H1 (cell line): ENCODE data around the gene RAD54L. TPM values are rescaled to one million over a fixed set of nuclear protein-coding genes. Genes with fewer than 3 reads are reported as not detected.

Experiments
- CTCF ChIA-PET: fragments of 300-600 bp; sonication (Branson Sonifier 250); formaldehyde crosslinking; loops from one replicate; lab custom pipeline; 2021; ENCODE audit not compliant: partially characterized antibody; lab: Charles Lee
- POLR2A ChIA-PET: fragments of 300-600 bp; sonication (Branson Sonifier 250); formaldehyde crosslinking; loops from one replicate; lab custom pipeline; 2021; ENCODE audit warnings: inconsistent platforms; ENCODE audit not compliant: partially characterized antibody; lab: Charles Lee
- DNase-seq, 2 experiments: peaks; one replicate each; pipeline versions ENCODE4 v3.0.0 to v3.0.0-alpha.2; 2010 to 2022; ENCODE audit warnings: low spot score in 2 of 2, low read depth in 1 of 2, mixed read lengths in 1 of 2
- FAIRE-seq: peaks from 2 replicates; lab custom pipeline; 2011; peaks lifted over from hg19 to GRCh38; lab: Jason Lieb, UNC
- H2AFZ ChIP-seq: 2 replicates; pipeline ENCODE4 v1.8.1; 2012; ENCODE audit warnings: low read length, inconsistent platforms
- H2AK5ac ChIP-seq: 2 replicates; pipeline ENCODE4 v1.6.1; 2013; ENCODE audit warnings: low read depth, low read length
- H2BK120ac ChIP-seq: replicated peaks from 2 replicates; pipeline ENCODE3; 2013; ENCODE audit warnings: low read depth, low read length, inconsistent platforms
- H2BK12ac ChIP-seq: 2 replicates; pipeline ENCODE4 v1.6.1; 2013; ENCODE audit warnings: low read depth, low read length
- H2BK15ac ChIP-seq: 2 replicates; pipeline ENCODE4 v1.6.1; 2013; ENCODE audit warnings: low read length
- H2BK20ac ChIP-seq: 2 replicates; pipeline ENCODE4 v1.6.1; 2013; ENCODE audit warnings: low read length
- H2BK5ac ChIP-seq: 2 replicates; pipeline ENCODE4 v1.6.1; 2013; ENCODE audit warnings: low read depth, low read length
- H3K14ac ChIP-seq: 2 replicates; pipeline ENCODE4 v1.6.1; 2013; ENCODE audit warnings: inconsistent platforms; ENCODE audit not compliant: insufficient read length
- H3K18ac ChIP-seq: 2 replicates; pipeline ENCODE4 v1.6.1; 2013; ENCODE audit warnings: low read length; ENCODE audit errors: extremely low read depth
- H3K23ac ChIP-seq: 2 replicates; pipeline ENCODE4 v1.6.1; 2013; ENCODE audit warnings: inconsistent platforms; ENCODE audit not compliant: insufficient read length
- H3K23me2 ChIP-seq: 2 replicates; pipeline ENCODE4 v1.6.1; 2013; ENCODE audit warnings: low read depth, low read length
- H3K27ac ChIP-seq: 2 replicates; pipeline ENCODE4 v1.6.1; 2011; ENCODE audit warnings: low read depth, low read length, inconsistent platforms
- H3K27me3 ChIP-seq, 4 experiments: replicated peaks in 1 of 4; 1 replicate in 1 of 4; 2 replicates in 3 of 4; pipeline versions ENCODE4 v1.6.1 to v1.8.1; 2011 to 2013; ENCODE audit warnings: low read length in 3 of 4, mild to moderate bottlenecking in 3 of 4, inconsistent platforms in 2 of 4, mixed read lengths in 2 of 4, moderate library complexity in 1 of 4; ENCODE audit not compliant: control insufficient read depth in 3 of 4, insufficient read depth in 3 of 4; ENCODE audit errors: extremely low read depth in 1 of 4
- H3K36me3 ChIP-seq, 4 experiments: 2 replicates each; pipeline versions ENCODE4 v1.6.1 to v1.8.1; 2011 to 2013; ENCODE audit warnings: mild to moderate bottlenecking in 4 of 4, low read length in 3 of 4, moderate library complexity in 2 of 4, control low read depth in 1 of 4, inconsistent platforms in 1 of 4; ENCODE audit not compliant: insufficient read depth in 4 of 4, control insufficient read depth in 2 of 4
- H3K4ac ChIP-seq: replicated peaks from 2 replicates; pipeline ENCODE3; 2013; ENCODE audit warnings: low read length, low read depth, mixed read lengths, inconsistent platforms; ENCODE audit not compliant: insufficient read length
- H3K4me1 ChIP-seq, 4 experiments: replicated peaks in 1 of 4; 1 replicate in 1 of 4; 2 replicates in 3 of 4; pipeline versions ENCODE4 v1.6.1 to v1.8.1; 2011 to 2013; ENCODE audit warnings: low read length in 3 of 4, inconsistent platforms in 2 of 4, mixed read lengths in 1 of 4; ENCODE audit not compliant: insufficient read depth in 4 of 4, control insufficient read depth in 3 of 4
- H3K4me2 ChIP-seq, 2 experiments: 2 replicates each; pipeline versions ENCODE4 v1.6.1 to v1.8.1; 2011 to 2013; ENCODE audit warnings: low read depth in 2 of 2, low read length in 2 of 2, control low read depth in 1 of 2, inconsistent platforms in 1 of 2, mild to moderate bottlenecking in 1 of 2; ENCODE audit not compliant: insufficient read depth in 1 of 2
- H3K4me3 ChIP-seq, 4 experiments: fragments of 200-600, 300-600 bp in 1 of 4; sonication (generic), shearing (Covaris generic), sonication (Bioruptor Twin) in 1 of 4; 2 replicates each; pipeline versions ENCODE4 v1.5.1 to v1.8.1; 2011 to 2016; ENCODE audit warnings: low read length in 4 of 4, low read depth in 3 of 4, control low read depth in 2 of 4, inconsistent platforms in 2 of 4, mild to moderate bottlenecking in 2 of 4, mixed read lengths in 1 of 4, moderate library complexity in 1 of 4; ENCODE audit not compliant: insufficient read depth in 2 of 4; ENCODE audit errors: extremely low read depth in 1 of 4
- H3K56ac ChIP-seq: replicated peaks from 2 replicates; pipeline ENCODE3; 2013; ENCODE audit warnings: low read depth, mild to moderate bottlenecking, mixed read lengths, low read length, inconsistent platforms; ENCODE audit not compliant: insufficient read length
- H3K79me1 ChIP-seq: 2 replicates; pipeline ENCODE4 v1.6.1; 2013; ENCODE audit warnings: low read depth, low read length, control low read depth
- H3K79me2 ChIP-seq, 2 experiments: 2 replicates each; pipeline versions ENCODE4 v1.6.1 to v1.8.1; 2012 to 2013; ENCODE audit warnings: low read length in 2 of 2, mild to moderate bottlenecking in 2 of 2, inconsistent platforms in 1 of 2; ENCODE audit not compliant: insufficient read depth in 2 of 2, control insufficient read depth in 1 of 2
- H3K9ac ChIP-seq, 4 experiments: replicated peaks in 1 of 4; 1 replicate in 1 of 4; 2 replicates in 3 of 4; pipeline versions ENCODE4 v1.6.1 to v1.8.1; 2011 to 2013; ENCODE audit warnings: low read depth in 3 of 4, low read length in 3 of 4, control low read depth in 2 of 4, mild to moderate bottlenecking in 2 of 4, moderate library complexity in 2 of 4, inconsistent platforms in 1 of 4; ENCODE audit errors: extremely low read depth in 1 of 4
- H3K9me3 ChIP-seq, 2 experiments: 2 replicates each; pipeline versions ENCODE4 v1.6.1 to v1.8.1; 2012 to 2013; ENCODE audit warnings: mild to moderate bottlenecking in 2 of 2, moderate library complexity in 2 of 2, control low read depth in 1 of 2, inconsistent platforms in 1 of 2, low read depth in 1 of 2, low read length in 1 of 2, mixed read lengths in 1 of 2; ENCODE audit not compliant: insufficient read depth in 2 of 2
- H4K20me1 ChIP-seq, 2 experiments: replicated peaks in 1 of 2; 2 replicates each; pipeline versions ENCODE3 to v1.8.1; 2011 to 2013; ENCODE audit warnings: inconsistent platforms in 2 of 2, low read length in 2 of 2, mild to moderate bottlenecking in 1 of 2; ENCODE audit not compliant: insufficient read depth in 2 of 2, control insufficient read depth in 1 of 2
- H4K5ac ChIP-seq: 2 replicates; pipeline ENCODE4 v1.6.1; 2013; ENCODE audit warnings: low read length, low read depth, mixed read lengths, inconsistent platforms; ENCODE audit not compliant: insufficient read length
- H4K8ac ChIP-seq: 2 replicates; pipeline ENCODE4 v1.8.0; 2013; ENCODE audit warnings: mild to moderate bottlenecking, moderate library complexity, low read length, inconsistent platforms; ENCODE audit not compliant: insufficient read depth; ENCODE audit errors: extremely low read depth
- H4K91ac ChIP-seq: replicated peaks from 2 replicates; pipeline ENCODE3; 2013; ENCODE audit warnings: low read length, mixed read lengths, inconsistent platforms; ENCODE audit not compliant: insufficient read length
- POLR2A ChIP-seq, 2 experiments: IDR thresholded peaks; 1 replicate in 1 of 2; 2 replicates in 1 of 2; pipeline ENCODE4 v1.6.1; 2011; ENCODE audit warnings: low read depth in 2 of 2, low read length in 2 of 2, mild to moderate bottlenecking in 2 of 2; ENCODE audit errors: control extremely low read depth in 1 of 2
- SP1 ChIP-seq: IDR thresholded peaks from 2 replicates; pipeline ENCODE4 v1.6.1; 2011; ENCODE audit warnings: low read depth, low read length
- WGBS, 2 experiments: shearing (Covaris generic) in 1 of 2; methylation state at CpG; one replicate each; pipeline versions ENCODE4 v1.1.6 to v1.1.7; 2013 to 2015; ENCODE audit warnings: low lambda C conversion rate in 2 of 2, mixed read lengths in 2 of 2, inconsistent platforms in 1 of 2, low coverage in 1 of 2, missing lambda C conversion rate in 1 of 2; ENCODE audit not compliant: insufficient replicate concordance in 2 of 2, insufficient coverage in 1 of 2, insufficient read length in 1 of 2; ENCODE audit errors: extremely low coverage in 1 of 2, missing lambda C conversion rate in 1 of 2; 5-methylcytosine and 5-hydroxymethylcytosine counted together
- polyA plus RNA-seq, 7 experiments: library from polyadenylated mRNA; depleted of rRNA in 3 of 7; stranded (reverse) in 5 of 7; unstranded in 2 of 7; fragments of >200 nt in 5 of 7; fragments of 200-250 nt in 2 of 7; gene quantifications; 1 replicate in 5 of 7; 2 replicates in 1 of 7; 4 replicates in 1 of 7; pipeline versions ENCODE4 v1.2.1 to v1.2.3, GENCODE V29; 2011 to 2013; ENCODE audit warnings: missing spikeins in 2 of 7, mixed read lengths in 2 of 7
- total RNA-seq: library from RNA; stranded (reverse); fragmentation: NEBNext Ultra II Directional; extraction: Animal tissue kit (Norgen Biotek cat#: 25700); gene quantifications from 2 replicates; pipeline ENCODE4 v1.2.1, GENCODE V29; 2021

The RAD54L gene
- total and polyA plus RNA-seq, 2 of the 8 experiments (the other 6 are each of a cell fraction or from before 2014, with no cell fraction given) = 43.5 to 50.3 TPM

DNA sequence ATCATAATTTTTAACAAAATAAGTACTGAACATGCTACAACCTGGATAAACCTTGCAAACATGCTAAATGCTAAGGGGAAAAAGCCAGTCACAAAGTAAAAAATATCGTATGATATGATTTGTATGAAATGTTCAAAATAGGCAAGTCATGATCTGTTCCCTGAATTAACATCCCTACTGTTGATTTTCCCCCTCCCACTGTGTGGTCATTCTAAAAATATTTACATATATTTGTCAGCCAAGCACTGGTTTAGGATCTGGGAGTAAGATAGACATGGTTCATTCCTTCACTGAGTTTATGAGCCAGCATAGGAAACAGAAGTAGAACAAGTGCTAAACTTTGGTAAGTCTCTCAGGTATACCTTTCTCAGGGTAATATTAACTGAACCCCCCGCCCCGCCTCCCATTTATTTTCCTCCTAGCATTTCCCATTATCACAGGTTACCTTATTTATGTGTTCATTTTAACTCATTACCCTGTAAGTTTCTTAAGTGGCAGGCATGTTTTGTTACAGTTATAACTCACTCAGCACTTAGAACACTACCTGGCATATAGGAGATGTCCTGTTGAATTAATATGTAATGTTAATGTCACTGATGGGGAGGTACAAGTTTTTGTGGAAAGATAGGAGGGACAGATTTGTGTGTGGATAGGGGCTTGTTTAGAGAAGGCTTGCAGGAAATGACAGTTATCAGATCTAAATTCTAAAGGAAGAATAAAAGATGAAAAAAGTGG, 68.3 kb downstream of the RAD54L start:
- Histone ChIP-seq H3K9me3 (no peaks in the 10 kb centered on the region), H3K56ac (no peak overlapping the region), H3K18ac (no peak overlapping the region), H3K79me1 (no peaks in the 10 kb centered on the region), H3K79me2 (no peaks in the 10 kb centered on the region), H4K20me1 (peaks cover 0 to 3% of the 10 kb centered on the region in 2 experiments), H3K9ac (no peak overlapping the region), H2BK12ac (no peak overlapping the region), H4K91ac (no peak overlapping the region), H3K23me2 (no peaks in the 10 kb centered on the region), H2BK20ac (no peak overlapping the region), H4K8ac (no peak overlapping the region), H3K27me3 (no peaks in the 10 kb centered on the region), H3K36me3 (peaks cover 15 to 61% (median 40%) of the 10 kb centered on the region in 4 experiments), H3K4me2 (no peak overlapping the region), H3K14ac (no peak overlapping the region), H4K5ac (no peak overlapping the region), H2AFZ (no peak overlapping the region), H2BK5ac (no peak overlapping the region), H2AK5ac (no peak overlapping the region), H3K4me3 (no peak overlapping the region), H2BK120ac (no peak overlapping the region), H3K4ac (no peak overlapping the region), H3K23ac (no peak overlapping the region), H2BK15ac (no peak overlapping the region), H3K27ac (no peak overlapping the region), H3K4me1 (no peaks in the 10 kb centered on the region)
- TF ChIP-seq POLR2A (IDR thresholded peaks at IDR 0.05; ENCODE audit: control extremely low read depth in 1 of 2, low read depth in 2 of 2, low read length in 2 of 2) (peak in 1 of 2 experiments; percentile 30; a peak in 1 of 3 replicates), SP1 (no peak)
- CTCF ChIA-PET = interaction anchor here (0.6 to 1.2 kb wide), 5 partner anchors 20 to 1778 kb away, joined by 3 to 4 read pairs (median 3); partner anchors contain the start of gene NSUN4
- no peak for FAIRE-seq
- DNase-seq = no peak
- POLR2A ChIA-PET = interaction anchor here (0.8 to 4.4 kb wide), 9 partner anchors 8 to 184 kb away, joined by 3 to 39 read pairs (median 9); partner anchors contain the start of genes LRRC41, NSUN4, PIK3R3 and UQCRH
- 88% methylated on average over 3 of the region's 3 CpGs; no CpG with 5 or more reads in 1 of the 2 experiments for WGBS, 2 experiments
